HFF-Myc (cell line): Measurements from ENCODE around the gene STK39.

Source experiments
- DNase-seq: peaks from one replicate; pipeline ENCODE4 v3.0.0-alpha.2; 2011; ENCODE audit warnings: low read depth; ENCODE audit errors: extremely low read depth
- H3K4me3 ChIP-seq: replicated peaks from 2 replicates; pipeline ENCODE4 v1.5.1; 2011; ENCODE audit warnings: low read depth, mild to moderate bottlenecking, control low read depth, low read length
- TF ChIP-seq, protein P1 (sequence below): IDR thresholded peaks from 2 replicates; pipeline ENCODE4 v1.5.1; 2012; ENCODE audit warnings: mild to moderate bottlenecking, low read depth, low read length, control low read depth; ENCODE audit errors: missing control alignments

STK39 gene

DNA sequence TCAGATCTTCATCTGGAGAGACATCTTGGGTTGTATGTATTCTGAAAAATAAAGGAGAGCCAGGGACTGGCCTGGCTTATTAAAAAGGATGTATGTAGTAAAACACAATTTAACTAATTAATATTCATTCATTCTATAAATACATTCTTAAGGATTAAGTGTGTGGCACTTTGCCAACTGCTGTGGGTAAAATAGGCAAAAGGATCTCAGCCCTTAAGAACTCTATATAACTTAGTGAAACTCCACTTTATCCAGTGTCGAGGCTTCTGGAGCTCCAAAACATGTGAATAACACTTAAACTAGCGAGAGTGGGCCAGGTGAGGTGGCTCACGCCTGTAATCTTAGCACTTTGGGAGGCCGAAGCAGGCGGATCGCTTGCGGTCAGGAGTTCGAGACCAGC is 7.7 kb upstream of the STK39 start:
- TF ChIP-seq, protein P1, sequence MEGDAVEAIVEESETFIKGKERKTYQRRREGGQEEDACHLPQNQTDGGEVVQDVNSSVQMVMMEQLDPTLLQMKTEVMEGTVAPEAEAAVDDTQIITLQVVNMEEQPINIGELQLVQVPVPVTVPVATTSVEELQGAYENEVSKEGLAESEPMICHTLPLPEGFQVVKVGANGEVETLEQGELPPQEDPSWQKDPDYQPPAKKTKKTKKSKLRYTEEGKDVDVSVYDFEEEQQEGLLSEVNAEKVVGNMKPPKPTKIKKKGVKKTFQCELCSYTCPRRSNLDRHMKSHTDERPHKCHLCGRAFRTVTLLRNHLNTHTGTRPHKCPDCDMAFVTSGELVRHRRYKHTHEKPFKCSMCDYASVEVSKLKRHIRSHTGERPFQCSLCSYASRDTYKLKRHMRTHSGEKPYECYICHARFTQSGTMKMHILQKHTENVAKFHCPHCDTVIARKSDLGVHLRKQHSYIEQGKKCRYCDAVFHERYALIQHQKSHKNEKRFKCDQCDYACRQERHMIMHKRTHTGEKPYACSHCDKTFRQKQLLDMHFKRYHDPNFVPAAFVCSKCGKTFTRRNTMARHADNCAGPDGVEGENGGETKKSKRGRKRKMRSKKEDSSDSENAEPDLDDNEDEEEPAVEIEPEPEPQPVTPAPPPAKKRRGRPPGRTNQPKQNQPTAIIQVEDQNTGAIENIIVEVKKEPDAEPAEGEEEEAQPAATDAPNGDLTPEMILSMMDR, result no peak

DNA sequence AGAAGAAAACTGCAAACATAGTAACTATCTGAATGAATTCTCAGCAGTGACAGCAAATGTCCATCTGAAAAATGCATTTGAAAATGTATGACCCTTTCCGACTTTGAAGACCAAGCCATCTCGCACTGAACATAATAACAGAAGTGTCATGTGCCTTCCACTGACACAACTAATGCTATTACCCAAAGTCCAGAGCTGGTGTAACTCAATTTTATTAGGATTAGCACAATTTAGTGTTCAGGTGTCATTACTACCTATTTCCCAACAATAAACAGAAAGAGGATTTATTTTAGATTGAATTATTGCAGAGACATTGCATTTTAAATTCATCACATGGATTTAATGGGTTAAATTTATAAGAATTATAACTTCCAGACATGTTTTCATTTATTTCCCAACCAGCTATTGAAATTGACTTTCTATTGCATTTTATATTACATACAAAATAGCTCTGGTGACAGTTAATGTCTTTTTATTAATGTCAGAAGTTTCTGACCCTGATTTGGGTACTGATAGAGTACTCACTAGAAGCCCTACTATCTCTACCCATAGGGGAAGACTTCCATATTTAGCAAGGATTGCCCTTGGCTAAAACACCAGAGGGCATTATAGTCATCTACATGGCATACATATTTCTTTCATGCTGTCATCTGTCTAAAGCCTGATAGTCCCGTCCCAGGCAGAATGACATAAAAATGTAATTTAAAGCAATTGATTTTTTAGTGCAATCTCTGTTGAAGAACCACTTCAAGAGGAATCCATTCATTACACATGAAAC is 7.0 kb upstream of the STK39 start:
- no peak overlapping the region for H3K4me3 ChIP-seq
- DNase-seq, result no peak
- TF ChIP-seq, protein P1, result no peak

More for the DNA sequence above, 7.7 kb upstream of the STK39 start:
- no peak overlapping the region for H3K4me3 ChIP-seq
- DNase-seq, result no peak

DNA sequence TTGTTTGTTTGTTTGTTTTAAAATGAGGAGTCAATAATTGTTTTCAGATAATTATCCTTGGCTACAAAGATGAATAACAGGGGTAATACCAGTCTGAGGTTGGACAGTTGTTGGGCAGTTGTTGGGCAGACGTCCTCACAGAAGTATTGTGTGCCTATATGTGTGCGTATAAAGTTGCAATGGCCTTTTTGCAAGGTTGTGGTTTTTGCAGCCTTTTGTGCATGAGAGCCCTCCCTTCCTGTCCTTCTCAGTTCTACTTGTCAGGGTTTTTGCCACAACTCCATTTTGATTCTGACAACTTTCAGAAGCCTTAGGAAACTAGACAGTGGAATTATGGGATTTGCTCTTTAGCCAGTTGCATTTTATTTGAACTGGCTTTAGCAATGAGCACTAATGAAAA is 6.0 kb upstream of the STK39 start:
- DNase-seq, result no peak
- no peak overlapping the region for H3K4me3 ChIP-seq
- TF ChIP-seq, protein P1, result no peak

DNA sequence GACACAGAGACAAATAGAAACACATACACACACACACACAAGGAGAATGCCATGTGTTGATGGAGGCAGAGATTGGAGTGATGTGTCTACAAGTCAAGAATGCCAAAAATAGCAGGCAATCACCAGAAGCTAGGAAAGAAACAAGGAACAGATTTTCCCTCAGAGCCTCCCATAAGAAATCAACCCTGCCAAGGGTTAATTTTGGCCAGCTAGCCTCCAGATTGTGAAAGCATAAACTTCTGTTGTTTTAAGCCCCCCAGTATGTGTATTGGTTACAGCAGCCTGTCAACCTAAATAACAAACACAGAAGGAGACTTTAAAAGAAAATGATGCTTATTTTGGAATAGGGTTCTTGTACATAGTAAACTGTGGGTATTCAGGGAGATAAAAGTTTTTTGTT is 5.6 kb upstream of the STK39 start:
- DNase-seq, result no peak
- H3K4me3 ChIP-seq, result no peak overlapping the region
- TF ChIP-seq, protein P1, result no peak

DNA sequence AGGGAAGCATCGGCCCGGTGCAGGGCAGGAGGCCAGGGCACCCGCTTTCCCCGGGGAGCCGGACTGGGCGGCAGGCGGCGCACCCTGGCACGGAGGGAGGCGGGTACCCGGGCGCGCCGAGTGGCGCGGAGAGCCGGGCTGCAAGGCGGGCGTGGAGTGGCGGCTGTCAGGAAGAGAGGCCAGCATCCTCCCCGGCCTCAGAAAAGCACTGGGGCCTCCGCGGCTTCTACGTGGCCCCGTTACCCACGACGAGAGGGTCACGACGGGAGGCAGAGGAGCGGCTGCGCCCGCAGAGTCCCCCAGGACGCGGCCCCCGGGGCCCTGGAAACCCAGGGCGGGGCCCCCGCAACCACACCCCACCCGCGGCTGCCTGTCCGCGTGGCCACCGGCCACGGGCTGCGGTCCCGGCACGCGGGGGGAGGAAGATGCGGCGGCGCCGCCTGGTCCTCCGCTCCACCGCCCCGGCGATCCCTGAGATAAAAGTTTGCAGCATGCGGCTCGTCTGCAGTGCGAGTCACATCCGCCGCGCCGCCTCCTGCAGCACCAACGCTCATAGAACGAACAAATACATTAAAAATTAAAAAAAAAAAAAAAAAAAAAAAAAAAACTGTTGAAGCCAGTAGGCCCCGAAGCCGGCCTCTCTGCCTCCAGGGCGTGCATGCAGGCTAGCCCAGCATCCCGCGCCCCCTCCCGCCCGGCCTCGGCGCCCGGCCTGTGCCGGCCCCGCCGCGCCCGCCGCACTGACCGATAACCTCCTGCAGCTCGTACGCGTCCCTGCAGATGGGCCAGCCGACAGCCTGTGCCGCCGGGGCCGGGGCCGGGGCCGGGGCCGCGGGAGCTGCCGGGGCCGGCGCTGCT is 683 bp downstream of the STK39 start:
- peak overlapping the region; percentile 66 for H3K4me3 ChIP-seq
- TF ChIP-seq, protein P1, result peak; percentile 44
- no peak for DNase-seq

DNA sequence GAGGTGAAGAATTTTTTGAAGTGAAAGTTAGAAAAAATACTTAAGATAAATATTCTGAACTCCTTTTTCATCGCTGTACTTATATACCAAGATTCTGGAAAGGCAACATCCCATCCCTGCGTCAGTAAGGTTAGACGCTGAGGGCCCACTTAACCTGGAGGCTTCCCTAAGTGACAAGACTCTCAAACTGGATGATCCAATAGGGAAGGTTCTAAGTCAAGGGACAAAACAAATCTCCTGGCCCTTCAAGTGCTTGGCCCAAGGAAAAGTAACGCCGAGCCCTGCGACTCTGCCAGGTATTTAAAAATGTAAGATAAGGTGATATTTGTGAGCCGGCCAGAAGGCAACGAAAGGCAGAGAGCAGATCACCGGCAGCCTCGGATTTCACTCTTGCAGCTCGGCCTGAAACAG is 1.3 kb downstream of the STK39 start:
- TF ChIP-seq, protein P1, result no peak
- H3K4me3 ChIP-seq, result peak overlapping the region; percentile 66
- DNase-seq, result no peak
